Gastrocnemius medialis (tissue), 4 donors: Measurements from ENCODE around the gene ITPR2.

Experiments
- POLR2A ChIP-seq, 2 donors: fragments of 450-650 bp; IDR thresholded peaks; one replicate each; pipeline ENCODE4 v1.6.1; 2017; ENCODE audit warnings: antibody characterized with exemption in 2 of 2, mild to moderate bottlenecking in 2 of 2, moderate library complexity in 2 of 2
- TF ChIP-seq, protein P1 (sequence below), 5 experiments: fragments of 450-650 bp in 3 of 5; fragments of 200-600 bp in 2 of 5; sonication (generic) in 2 of 5; IDR thresholded peaks in 4 of 5; conservative IDR thresholded peaks in 1 of 5; 1 replicate in 4 of 5; 2 replicates in 1 of 5; pipeline ENCODE4 v1.5.1; 2016 to 2019; ENCODE audit warnings: antibody characterized with exemption in 5 of 5, mild to moderate bottlenecking in 3 of 5, moderate library complexity in 3 of 5

DNA sequence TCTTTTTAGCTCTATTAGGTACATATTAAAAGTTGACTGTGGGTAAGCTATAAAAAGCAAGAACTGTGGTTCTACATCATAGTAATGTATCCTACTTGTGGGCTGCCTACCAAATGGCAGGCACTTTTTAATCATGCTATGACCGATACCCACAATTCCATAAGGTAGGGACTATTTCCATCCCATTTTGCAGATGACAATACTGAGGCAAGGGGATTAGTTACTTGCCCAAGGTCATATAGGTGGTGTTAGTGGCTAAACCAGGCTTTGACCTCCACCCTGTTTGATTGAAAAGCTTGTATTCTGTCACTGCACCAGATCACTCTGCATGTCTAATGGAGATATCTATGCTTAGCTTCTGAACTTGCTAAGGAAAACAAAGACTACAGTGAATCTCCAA lies 485.7 kb downstream of the ITPR2 start:
- TF ChIP-seq, protein P1, sequence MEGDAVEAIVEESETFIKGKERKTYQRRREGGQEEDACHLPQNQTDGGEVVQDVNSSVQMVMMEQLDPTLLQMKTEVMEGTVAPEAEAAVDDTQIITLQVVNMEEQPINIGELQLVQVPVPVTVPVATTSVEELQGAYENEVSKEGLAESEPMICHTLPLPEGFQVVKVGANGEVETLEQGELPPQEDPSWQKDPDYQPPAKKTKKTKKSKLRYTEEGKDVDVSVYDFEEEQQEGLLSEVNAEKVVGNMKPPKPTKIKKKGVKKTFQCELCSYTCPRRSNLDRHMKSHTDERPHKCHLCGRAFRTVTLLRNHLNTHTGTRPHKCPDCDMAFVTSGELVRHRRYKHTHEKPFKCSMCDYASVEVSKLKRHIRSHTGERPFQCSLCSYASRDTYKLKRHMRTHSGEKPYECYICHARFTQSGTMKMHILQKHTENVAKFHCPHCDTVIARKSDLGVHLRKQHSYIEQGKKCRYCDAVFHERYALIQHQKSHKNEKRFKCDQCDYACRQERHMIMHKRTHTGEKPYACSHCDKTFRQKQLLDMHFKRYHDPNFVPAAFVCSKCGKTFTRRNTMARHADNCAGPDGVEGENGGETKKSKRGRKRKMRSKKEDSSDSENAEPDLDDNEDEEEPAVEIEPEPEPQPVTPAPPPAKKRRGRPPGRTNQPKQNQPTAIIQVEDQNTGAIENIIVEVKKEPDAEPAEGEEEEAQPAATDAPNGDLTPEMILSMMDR (IDR thresholded peaks at IDR 0.05 in 4 of 5, conservative IDR thresholded peaks at IDR 0.05 in 1 of 5) = no peak
- no peak for TF ChIP-seq POLR2A (IDR thresholded peaks at IDR 0.05)
